H9 (cell line): ENCODE results near the gene MYH7. TPM values are rescaled to one million over a fixed set of nuclear protein-coding genes. Genes with fewer than 3 reads are reported as not detected.

Experiments used
- DNase-seq: peaks from one replicate; pipeline ENCODE4 v3.0.0-alpha.2; 2017
- H2AFZ ChIP-seq: one replicate; pipeline ENCODE4 v1.6.1; 2013; ENCODE audit warnings: mild to moderate bottlenecking, low read length, control low read depth, moderate library complexity
- H2AK5ac ChIP-seq: 2 replicates; pipeline ENCODE4 v1.6.1; 2013; ENCODE audit warnings: low read length, control low read depth, mixed read lengths; ENCODE audit not compliant: insufficient read length
- H2BK120ac ChIP-seq: one replicate; pipeline ENCODE4 v1.6.1; 2013; ENCODE audit warnings: low read depth, mild to moderate bottlenecking, low read length, control low read depth, inconsistent platforms; ENCODE audit not compliant: poor library complexity, severe bottlenecking
- H2BK12ac ChIP-seq: 2 replicates; pipeline ENCODE4 v1.6.1; 2013; ENCODE audit warnings: low read length, control low read depth, mixed read lengths, low read depth; ENCODE audit not compliant: insufficient read length
- H2BK15ac ChIP-seq: 2 replicates; pipeline ENCODE4 v1.6.1; 2013; ENCODE audit warnings: low read depth, low read length, control low read depth
- H2BK20ac ChIP-seq: one replicate; pipeline ENCODE4 v1.6.1; 2013; ENCODE audit warnings: low read depth, mild to moderate bottlenecking, low read length, control low read depth, inconsistent platforms; ENCODE audit not compliant: poor library complexity, severe bottlenecking
- H2BK5ac ChIP-seq: 2 replicates; pipeline ENCODE4 v1.6.1; 2013; ENCODE audit warnings: low read length, control low read depth, mixed read lengths; ENCODE audit not compliant: insufficient read length
- H3K14ac ChIP-seq: 2 replicates; pipeline ENCODE4 v1.6.1; 2013; ENCODE audit warnings: low read length, control low read depth; ENCODE audit not compliant: insufficient read depth
- H3K18ac ChIP-seq: 2 replicates; pipeline ENCODE4 v1.6.1; 2013; ENCODE audit warnings: low read depth, mild to moderate bottlenecking, mixed read lengths, low read length, control low read depth; ENCODE audit not compliant: insufficient read length
- H3K23ac ChIP-seq: 2 replicates; pipeline ENCODE4 v1.6.1; 2013; ENCODE audit warnings: low read length, control low read depth, mixed read lengths, low read depth; ENCODE audit not compliant: insufficient read length
- H3K23me2 ChIP-seq: 2 replicates; pipeline ENCODE4 v1.6.1; 2013; ENCODE audit warnings: low read depth, mild to moderate bottlenecking, mixed read lengths, low read length, control low read depth; ENCODE audit not compliant: insufficient read length, poor library complexity, severe bottlenecking
- H3K27ac ChIP-seq: 2 replicates; pipeline ENCODE4 v1.5.1; 2013; ENCODE audit warnings: low read length, control low read depth, mixed read lengths, low read depth; ENCODE audit not compliant: insufficient read length
- H3K27me3 ChIP-seq: 2 replicates; pipeline ENCODE4 v1.6.1; 2013; ENCODE audit warnings: low read length, control low read depth, inconsistent platforms; ENCODE audit not compliant: insufficient read depth
- H3K4ac ChIP-seq: 2 replicates; pipeline ENCODE4 v1.6.1; 2013; ENCODE audit warnings: low read depth, mild to moderate bottlenecking, control low read depth, inconsistent platforms, low read length, moderate library complexity
- H3K4me1 ChIP-seq: 2 replicates; pipeline ENCODE4 v1.6.1; 2013; ENCODE audit warnings: low read length, control low read depth, inconsistent platforms; ENCODE audit not compliant: insufficient read depth
- H3K4me2 ChIP-seq: 2 replicates; pipeline ENCODE4 v1.6.1; 2013; ENCODE audit warnings: low read length, control low read depth, mixed read lengths; ENCODE audit not compliant: insufficient read length, insufficient read depth
- H3K56ac ChIP-seq: 2 replicates; pipeline ENCODE4 v1.6.1; 2013; ENCODE audit warnings: low read depth, mild to moderate bottlenecking, mixed read lengths, low read length, control low read depth; ENCODE audit not compliant: insufficient read length
- H3K79me1 ChIP-seq: 2 replicates; pipeline ENCODE4 v1.6.1; 2013; ENCODE audit warnings: low read depth, mild to moderate bottlenecking, moderate library complexity, low read length, control low read depth, inconsistent platforms; ENCODE audit not compliant: insufficient read depth, poor library complexity, severe bottlenecking
- H3K79me2 ChIP-seq: 2 replicates; pipeline ENCODE4 v1.6.1; 2013; ENCODE audit warnings: low read length, control low read depth, inconsistent platforms; ENCODE audit not compliant: insufficient read depth
- H3K9ac ChIP-seq: 2 replicates; pipeline ENCODE4 v1.6.1; 2013; ENCODE audit warnings: low read length, control low read depth, mixed read lengths; ENCODE audit not compliant: insufficient read length; ENCODE audit errors: extremely low read depth
- H3K9me3 ChIP-seq: one replicate; pipeline ENCODE4 v1.6.1; 2013; ENCODE audit warnings: low read depth, low read length, inconsistent platforms; ENCODE audit not compliant: control insufficient read depth
- H3T11ph ChIP-seq: one replicate; pipeline ENCODE4 v1.6.1; 2013; ENCODE audit warnings: mild to moderate bottlenecking, low read length, control low read depth, inconsistent platforms
- H4K20me1 ChIP-seq: one replicate; pipeline ENCODE4 v1.6.1; 2013; ENCODE audit not compliant: control insufficient read depth, insufficient read length, insufficient read depth
- H4K5ac ChIP-seq: 2 replicates; pipeline ENCODE4 v1.6.1; 2013; ENCODE audit warnings: low read depth, mild to moderate bottlenecking, mixed read lengths, low read length, control low read depth; ENCODE audit not compliant: insufficient read length
- H4K8ac ChIP-seq: replicated peaks from 2 replicates; pipeline ENCODE4 v1.6.1; 2013; ENCODE audit warnings: low read length, control low read depth, mixed read lengths, low read depth; ENCODE audit not compliant: insufficient read length
- H4K91ac ChIP-seq: 2 replicates; pipeline ENCODE4 v1.6.1; 2013; ENCODE audit warnings: low read depth, mild to moderate bottlenecking, moderate library complexity, mixed read lengths, low read length, control low read depth; ENCODE audit not compliant: insufficient read length
- H3K27ac Mint-ChIP-seq, 3 experiments: 2 replicates in 2 of 3; 3 replicates in 1 of 3; pipeline ENCODE4 v1.8.0; 2020 to 2021; ENCODE audit warnings: mixed read lengths in 3 of 3, mild to moderate bottlenecking in 1 of 3, moderate library complexity in 1 of 3
- H3K27me3 Mint-ChIP-seq: 2 replicates; pipeline ENCODE4 v1.8.0; 2021; ENCODE audit warnings: low read depth, mild to moderate bottlenecking, moderate library complexity, mixed read lengths
- H3K36me3 Mint-ChIP-seq, 3 experiments: 2 replicates in 2 of 3; 3 replicates in 1 of 3; pipeline ENCODE4 v1.8.0; 2020 to 2021; ENCODE audit warnings: low read depth in 3 of 3, mixed read lengths in 3 of 3; ENCODE audit not compliant: insufficient read depth in 1 of 3
- H3K4me1 Mint-ChIP-seq, 2 experiments: 2 replicates each; pipeline ENCODE4 v1.8.0; 2020; ENCODE audit warnings: mixed read lengths in 2 of 2
- H3K4me3 Mint-ChIP-seq, 2 experiments: 2 replicates in 1 of 2; 3 replicates in 1 of 2; pipeline ENCODE4 v1.8.0; 2020 to 2021; ENCODE audit warnings: mild to moderate bottlenecking in 2 of 2, mixed read lengths in 2 of 2, moderate library complexity in 1 of 2
- H3K9me3 Mint-ChIP-seq, 2 experiments: 2 replicates in 1 of 2; 3 replicates in 1 of 2; pipeline ENCODE4 v1.8.0; 2020; ENCODE audit warnings: mild to moderate bottlenecking in 2 of 2, mixed read lengths in 2 of 2, moderate library complexity in 1 of 2
- CTCF ChIP-seq: fragments of 200-600 bp; sonication (generic); conservative IDR thresholded peaks from 3 replicates; pipeline ENCODE4 v1.8.0; 2021; ENCODE audit warnings: antibody characterized with exemption, mild to moderate bottlenecking
- WGBS: extraction: QIAGEN DNeasy Blood & Tissue Kit; methylation state at CpG from one replicate; pipeline ENCODE4 v1.1.7; 2013; ENCODE audit warnings: missing lambda C conversion rate, low lambda C conversion rate, mixed read lengths; ENCODE audit not compliant: insufficient read length; ENCODE audit errors: extremely low coverage; 5-methylcytosine and 5-hydroxymethylcytosine counted together
- total RNA-seq: library from RNA; stranded (reverse); gene quantifications from 2 replicates; pipeline ENCODE4 v1.2.1, GENCODE V29; 2021

Gene MYH7
- total RNA-seq, 1 experiment from 2014 or later, result not detected

GRCh38 chr14:23366426-23366921 is 69.0 kb downstream of the MYH7 start:
- peak overlapping the region; percentile 56 for H3K4me2 ChIP-seq
- no peak overlapping the region for H2BK12ac ChIP-seq
- H4K5ac ChIP-seq, result no peak overlapping the region
- H3K79me1 ChIP-seq, result no peaks in the 10 kb centered on the region
- H3T11ph ChIP-seq, result no peak overlapping the region
- no CpG with 5 or more reads among the region's 34 CpGs for whole genome bisulfite sequencing
- peak overlapping the region; percentile 9; the same call in 1 of the 2 replicates for H3K14ac ChIP-seq
- no peak overlapping the region for H4K8ac ChIP-seq
- no peak overlapping the region for H3K18ac ChIP-seq
- H3K27ac ChIP-seq, result no peak overlapping the region
- TF ChIP-seq CTCF, result no peak
- peaks cover 23% of the 10 kb centered on the region for H3K23me2 ChIP-seq
- no peak overlapping the region for H3K23ac ChIP-seq
- Mint-ChIP-seq H3K9me3 (peaks cover 0 to 2% of the 10 kb centered on the region in 2 experiments; a peak in 1 of 5 replicates), H3K4me1 (peaks cover 27 to 33% of the 10 kb centered on the region in 2 experiments), H3K27ac (peak overlapping the region; percentile 70 to 96 (median 94)), H3K4me3 (peak overlapping the region; percentile 69 to 83), H3K27me3 (peaks cover 44% of the 10 kb centered on the region), H3K36me3 (peaks cover 7 to 18% (median 10%) of the 10 kb centered on the region in 3 experiments; a peak in 6 of 7 replicates)
- no peaks in the 10 kb centered on the region for H3K79me2 ChIP-seq
- H3K4ac ChIP-seq, result no peak overlapping the region
- no peak overlapping the region for H2BK120ac ChIP-seq
- H3K27me3 ChIP-seq, result no peaks in the 10 kb centered on the region; the same call in 1 of the 2 replicates
- H2BK5ac ChIP-seq, result no peak overlapping the region
- H3K56ac ChIP-seq, result no peak overlapping the region
- no peak overlapping the region for H4K91ac ChIP-seq
- H3K4me1 ChIP-seq, result peaks cover 4% of the 10 kb centered on the region; the same call in 1 of the 2 replicates
- H4K20me1 ChIP-seq, result no peaks in the 10 kb centered on the region
- H2AFZ ChIP-seq, result no peak overlapping the region
- peak; percentile 92 for DNase-seq
- no peak overlapping the region for H2BK15ac ChIP-seq
- H2BK20ac ChIP-seq, result no peak overlapping the region
- H3K9me3 ChIP-seq, result no peaks in the 10 kb centered on the region
- H2AK5ac ChIP-seq, result no peak overlapping the region
- H3K9ac ChIP-seq, result no peak overlapping the region
